ENCODE data around the gene PGS1.

Gene PGS1

DNA sequence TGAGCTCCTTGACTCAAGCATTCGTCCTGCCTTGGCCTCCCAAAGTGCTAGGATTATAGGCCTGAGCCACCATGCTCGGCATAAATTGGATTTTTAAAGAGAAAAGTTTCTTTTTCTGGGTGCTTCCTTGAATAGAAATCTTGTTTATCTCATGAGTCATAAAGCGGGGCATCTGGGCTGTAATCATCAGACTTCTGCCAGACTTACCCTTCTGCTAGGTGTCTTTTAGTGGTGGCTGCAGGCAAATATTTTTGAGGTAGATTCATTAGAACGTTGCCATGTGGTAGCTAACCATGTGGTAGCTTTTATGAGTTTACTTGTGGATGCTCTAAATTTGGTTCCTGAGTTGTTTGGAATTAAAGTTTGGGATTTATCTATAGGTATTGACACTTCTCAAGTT is 13.4 kb downstream of the PGS1 start:
- no peak for DNase-seq

DNA sequence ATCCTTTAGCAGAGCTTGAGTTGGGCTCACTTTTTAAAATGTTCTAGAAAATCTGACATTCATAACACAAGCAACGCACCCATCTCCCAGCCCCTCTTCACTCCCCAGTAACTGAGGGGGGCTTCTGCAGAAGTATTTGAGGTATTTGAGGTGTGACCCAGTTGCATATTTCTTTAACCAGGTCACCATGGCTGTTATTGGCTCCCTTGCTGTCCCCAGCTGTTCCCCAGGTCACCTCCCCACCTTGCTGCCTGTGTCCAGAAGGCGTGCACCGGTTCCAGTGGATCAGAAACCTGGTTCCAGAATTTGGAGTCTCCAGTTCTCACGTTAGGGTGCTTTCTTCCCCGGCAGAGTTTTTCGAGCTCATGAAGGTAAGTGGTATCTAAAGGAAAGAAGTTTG is 13.8 kb downstream of the PGS1 start:
- no peak for DNase-seq

DNA sequence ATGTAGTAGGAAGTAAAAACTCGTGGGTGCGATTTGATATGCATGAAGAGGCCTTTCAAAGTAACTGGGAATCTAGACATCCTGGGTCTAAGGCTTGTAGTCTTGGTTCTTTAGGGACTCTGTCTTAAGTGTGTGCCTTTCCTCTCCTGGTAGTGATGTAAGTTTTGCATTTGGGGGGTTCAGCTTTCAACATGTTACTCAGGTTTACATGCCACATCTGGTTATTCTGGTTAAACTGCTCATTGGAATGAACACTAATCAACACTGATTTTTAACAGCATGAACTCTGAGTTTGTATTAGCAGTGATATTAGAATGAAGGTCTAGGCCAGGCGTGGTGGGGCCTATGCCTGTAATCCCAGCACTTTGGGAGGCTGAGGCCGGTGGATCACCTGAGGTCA is 15.1 kb downstream of the PGS1 start:
- no peak for DNase-seq

DNA sequence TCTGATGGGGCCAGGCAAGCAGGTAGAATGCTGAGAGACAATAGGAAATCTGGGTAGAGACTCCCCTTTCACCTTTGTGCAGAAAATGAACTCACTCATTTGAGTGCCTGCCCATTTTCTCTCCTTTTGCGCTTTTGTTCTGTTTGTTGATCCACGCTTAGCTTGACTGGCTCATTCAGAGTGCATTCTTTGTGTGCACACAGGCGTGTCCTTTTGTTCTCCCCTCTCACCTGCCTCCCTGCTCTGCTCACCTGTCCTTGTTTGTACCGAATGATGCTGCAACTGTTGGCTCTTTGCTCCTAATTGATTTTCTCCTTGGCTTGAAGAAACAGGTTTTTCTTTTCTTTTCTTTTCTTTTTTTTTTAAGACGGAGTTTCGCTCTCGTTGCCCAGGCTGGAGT is 15.8 kb downstream of the PGS1 start:
- peak; percentile 94 for DNase-seq

DNA sequence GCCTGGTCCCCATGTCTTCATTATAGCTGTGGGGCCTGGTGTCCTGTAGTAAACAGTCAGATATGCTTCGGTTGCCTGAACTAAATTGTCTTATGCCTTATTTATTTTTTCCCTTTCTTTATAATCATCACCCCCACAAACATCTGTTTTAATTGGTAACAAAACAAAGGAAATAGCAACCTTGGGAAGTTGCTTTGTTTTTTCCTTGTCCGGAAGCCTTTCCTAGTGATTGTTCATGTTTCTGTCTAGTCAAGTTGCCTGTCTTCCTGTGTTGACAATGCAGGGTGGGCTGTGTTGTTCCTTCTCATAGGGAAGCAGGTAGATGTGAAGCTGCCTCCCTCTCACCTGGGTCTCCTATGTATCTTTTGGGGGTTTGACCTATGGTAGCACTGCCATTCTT is 16.7 kb downstream of the PGS1 start:
- DNase-seq, result no peak

DNA sequence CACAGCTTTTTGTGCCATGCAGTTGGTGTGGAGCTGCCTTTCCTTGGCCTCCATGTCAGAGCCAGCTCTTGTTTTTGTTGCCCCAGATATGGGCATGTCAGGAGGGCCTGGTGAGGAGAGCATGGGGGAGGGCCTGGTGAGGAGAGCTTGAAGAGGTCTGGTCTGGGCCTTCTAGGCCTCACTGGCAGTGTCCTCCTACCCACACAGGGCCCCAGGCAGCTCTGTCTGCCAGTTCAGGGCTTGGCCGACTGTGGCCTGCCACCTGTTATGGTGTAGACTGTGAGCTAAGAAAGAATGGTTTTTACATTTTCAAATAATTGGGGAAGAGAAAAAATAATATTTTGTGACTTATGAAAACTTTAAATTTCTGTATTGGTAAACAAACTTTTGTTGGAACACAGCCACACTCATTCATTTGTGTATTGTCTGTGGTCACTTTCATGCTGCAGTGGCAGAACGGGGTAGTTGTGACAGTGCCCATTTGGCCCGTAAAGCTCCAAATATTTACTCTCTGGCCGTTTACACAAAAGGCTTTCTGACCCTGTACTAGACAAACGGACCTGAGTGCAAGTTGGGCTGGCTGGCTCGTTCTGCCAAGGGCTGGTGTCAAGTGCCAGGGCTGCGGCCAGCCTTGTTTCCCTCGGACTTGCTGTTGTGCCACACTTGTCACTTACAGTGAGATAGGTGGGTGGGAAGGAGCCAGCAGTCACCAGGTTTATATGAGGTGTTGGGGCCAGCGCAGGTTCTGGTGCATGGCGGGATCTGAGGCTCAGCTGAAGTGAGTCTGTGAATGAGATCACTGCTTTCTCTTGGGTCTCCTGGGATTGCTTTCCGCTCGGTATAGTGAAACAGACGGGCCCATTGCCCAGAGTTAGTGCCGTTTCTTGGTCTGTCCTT is 18.2 kb downstream of the PGS1 start:
- no peak for DNase-seq

DNA sequence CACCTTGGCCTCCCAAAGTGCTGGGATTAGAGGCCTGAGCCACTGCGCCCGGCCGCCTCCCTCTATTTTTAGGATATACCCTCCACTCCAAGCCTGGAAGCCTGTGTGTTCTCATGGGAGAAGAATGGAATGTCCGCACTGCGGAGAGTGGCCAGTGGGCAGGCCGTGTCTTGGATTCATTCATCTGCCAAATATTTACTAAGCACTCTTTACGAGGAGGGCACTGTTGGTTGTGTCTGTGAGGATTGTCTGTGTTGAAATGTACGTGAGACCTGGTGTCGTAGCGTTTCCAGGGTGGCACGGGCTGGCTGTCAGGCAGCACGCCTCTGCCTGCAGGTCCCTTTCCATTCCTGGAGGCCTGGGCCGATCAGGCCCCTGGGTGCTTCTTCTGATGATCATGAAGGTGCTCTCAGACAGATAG is 19.2 kb downstream of the PGS1 start:
- DNase-seq, result no peak

DNA sequence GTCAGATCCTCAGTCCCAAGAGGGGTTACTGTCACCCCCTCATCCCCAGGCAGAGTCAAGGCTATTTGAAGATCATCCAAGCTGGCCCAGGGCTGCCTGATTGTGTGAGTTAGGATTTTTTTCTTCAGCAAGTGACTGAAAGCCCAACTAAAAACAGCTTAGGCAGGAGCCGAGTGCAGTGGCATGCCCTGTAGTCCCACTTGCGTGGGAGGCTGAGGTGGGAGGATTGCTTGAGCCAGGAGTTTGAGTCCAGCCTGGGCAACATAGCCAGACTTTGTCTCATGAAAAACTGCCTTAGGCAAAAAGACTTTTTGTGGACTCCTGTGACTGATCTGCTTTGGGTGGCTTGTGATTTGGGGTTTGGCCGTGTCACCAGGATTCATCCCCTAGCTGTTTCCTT is 19.9 kb downstream of the PGS1 start:
- no peak for DNase-seq

DNA sequence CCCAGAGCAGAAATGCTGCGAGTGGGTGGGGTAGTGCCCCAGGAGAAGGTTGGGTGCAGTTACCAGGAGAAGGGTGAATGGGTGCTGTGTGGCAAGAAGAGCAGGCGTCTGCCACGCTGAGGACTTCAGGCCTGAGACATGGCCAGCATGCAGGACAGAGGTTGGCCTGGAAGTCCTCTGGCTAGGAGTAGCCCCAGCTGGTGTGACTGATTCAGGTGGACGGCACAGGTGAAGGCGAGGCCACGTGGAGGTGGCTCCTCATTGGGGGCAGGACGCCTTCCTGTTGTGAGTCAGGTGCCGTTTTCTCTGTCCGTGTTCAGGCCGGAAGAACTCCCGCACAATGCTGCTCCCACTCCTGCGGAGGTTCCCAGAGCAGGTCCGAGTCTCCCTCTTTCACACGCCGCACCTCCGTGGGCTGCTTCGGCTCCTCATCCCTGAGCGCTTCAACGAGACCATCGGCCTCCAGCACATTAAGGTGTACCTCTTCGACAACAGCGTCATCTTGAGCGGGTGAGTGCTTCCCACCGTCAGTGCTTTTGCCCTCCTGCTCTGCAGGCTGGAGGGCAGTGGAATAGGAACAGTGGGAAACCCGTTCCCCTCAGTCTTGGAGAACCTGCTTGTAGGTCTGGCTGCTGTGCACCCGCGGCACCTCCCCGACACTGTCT is 20.7 kb downstream of the PGS1 start:
- no peak for DNase-seq

DNA sequence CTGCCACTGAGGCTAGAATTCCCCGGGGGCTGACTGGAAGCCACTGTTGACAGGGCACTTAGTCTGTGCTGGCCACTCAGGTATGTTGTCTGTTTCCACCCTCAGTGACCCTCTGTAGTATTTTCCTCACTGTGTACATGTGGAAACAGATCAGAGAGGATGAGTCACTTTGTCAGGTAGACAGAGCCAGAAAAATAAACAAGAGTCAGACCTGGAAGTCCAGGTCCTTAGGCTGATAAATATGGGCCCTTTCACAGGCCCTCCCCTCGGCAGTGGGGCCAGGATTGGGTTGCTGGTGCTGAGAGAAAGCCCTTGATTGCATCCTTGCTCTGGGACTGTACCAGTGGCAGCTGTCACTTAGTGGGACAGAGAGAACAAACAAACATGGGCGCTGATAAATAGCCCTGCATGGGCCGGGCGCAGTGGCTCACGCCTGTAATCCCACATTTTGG is 21.3 kb downstream of the PGS1 start:
- no peak for DNase-seq

DNA sequence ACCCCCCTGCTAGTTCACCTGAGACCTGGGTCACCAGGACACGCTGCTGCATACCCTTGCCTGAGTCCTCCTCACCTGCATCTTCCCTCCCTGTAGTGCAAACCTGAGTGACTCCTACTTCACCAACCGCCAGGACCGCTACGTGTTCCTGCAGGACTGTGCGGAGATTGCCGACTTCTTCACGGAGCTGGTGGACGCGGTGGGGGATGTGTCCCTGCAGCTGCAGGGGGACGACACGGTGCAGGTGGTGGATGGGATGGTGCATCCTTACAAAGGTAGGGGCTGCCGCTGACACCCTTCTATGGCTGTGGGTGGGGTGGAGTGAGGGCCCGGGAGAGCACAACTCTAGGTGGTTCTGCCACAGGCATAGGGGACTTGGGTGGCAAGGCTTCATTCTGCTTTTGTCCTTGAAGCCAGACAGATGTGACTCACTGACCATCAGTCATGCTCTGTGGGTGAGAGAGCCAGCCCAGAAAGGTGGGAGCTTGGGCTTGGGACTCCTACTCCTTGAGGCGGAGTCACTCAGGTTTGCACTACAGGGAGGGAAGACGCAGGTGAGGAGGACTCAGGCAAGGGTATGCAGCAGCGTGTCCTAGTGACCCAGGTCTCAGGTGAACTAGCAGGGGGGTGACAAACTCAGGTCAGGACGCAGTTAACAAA is 22.3 kb downstream of the PGS1 start:
- peak; percentile 36 for DNase-seq

DNA sequence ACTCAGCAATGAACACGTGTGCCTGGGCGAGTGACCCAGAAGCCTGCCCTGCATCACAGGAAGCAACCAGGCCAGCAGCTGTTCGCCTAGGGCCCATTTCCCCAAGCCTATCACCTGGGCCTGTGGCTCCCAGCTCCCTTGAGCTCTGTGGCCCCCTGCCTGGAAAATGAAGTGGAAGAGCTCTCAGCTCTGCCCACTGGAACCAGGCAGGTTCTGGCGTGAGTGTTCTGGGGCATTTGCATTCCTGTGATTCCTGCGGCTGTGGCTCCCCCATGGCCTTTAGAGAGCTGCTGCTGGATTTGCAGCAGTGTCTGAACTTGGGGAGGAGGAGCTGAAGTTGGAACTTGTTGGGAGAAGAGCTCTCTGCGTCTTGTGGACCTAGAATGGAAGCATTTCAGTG is 22.8 kb downstream of the PGS1 start:
- peak; percentile 36 for DNase-seq

DNA sequence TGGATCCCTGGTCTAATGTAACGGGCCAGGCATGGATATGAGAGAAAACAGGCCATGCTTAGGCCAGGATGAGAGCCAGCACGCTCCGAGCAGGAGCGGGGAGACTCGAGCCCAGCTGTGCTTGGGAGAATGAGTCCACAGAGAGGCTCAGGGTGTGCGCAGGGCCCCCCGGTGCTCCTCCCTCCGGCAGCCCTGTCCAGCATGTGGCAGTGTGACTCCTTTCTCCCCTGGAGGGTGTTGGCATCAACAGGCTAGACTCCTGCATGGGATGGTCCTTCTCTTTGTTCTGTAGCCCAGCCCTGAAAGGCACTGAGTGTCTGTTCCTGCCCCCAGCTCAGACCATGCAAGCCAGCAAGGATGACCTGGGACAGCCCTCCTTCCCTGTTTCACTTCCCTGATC is 23.4 kb downstream of the PGS1 start:
- no peak for DNase-seq

DNA sequence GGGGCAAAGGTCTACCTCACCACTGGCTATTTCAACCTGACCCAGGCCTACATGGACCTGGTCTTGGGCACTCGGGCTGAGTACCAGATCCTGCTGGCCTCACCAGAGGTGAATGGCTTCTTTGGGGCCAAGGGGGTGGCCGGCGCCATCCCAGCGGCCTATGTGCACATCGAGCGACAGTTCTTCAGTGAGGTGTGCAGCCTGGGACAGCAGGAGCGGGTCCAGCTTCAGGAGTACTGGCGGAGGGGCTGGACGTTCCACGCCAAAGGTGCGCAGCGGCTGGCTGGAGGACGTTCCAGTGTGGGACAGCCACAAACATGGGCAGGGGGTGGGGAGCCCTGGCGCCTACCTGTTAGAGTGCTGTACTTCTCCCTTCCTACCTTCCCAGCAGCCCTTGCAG is 25.4 kb downstream of the PGS1 start:
- no peak for DNase-seq

DNA sequence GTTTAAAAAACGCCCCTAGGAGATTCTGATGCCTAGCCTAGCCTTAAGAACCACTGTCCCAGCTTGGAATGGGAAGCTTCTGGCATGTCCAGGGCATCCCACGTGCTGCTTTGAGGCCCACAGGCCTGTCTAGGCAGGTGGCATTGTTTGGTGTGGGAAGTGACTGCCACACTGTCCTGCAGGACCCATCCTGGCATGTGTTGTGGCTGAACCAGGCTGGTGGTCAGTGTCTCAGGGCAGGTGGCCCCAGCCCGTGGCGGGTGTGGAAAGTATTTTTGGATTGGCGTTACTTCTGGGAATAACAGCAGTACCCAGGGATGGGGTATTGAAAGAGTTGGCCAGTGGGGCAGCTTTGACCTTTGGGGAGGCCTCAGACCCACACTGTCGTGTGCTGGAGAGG is 27.9 kb downstream of the PGS1 start:
- DNase-seq, result no peak

DNA sequence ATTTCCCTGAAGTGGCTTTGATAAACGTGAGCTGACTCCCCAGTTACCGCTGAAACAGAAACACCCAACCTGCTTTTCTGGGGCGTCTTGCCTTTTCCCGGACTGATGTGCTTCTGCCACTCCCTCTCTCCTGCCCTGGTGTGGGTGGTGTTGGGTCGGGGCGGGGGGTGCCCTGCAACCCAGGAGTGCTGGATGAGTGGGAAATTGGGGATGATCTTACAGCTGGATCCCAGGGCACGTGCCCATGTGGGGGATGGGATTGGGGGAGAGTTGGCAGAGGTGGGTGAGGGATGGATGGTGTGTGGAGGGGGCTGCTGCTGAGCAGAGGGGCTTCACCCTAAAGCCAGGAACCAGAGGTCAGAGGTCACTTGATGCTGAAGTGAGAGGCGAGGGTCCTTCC is 28.5 kb downstream of the PGS1 start:
- no peak for DNase-seq

DNA sequence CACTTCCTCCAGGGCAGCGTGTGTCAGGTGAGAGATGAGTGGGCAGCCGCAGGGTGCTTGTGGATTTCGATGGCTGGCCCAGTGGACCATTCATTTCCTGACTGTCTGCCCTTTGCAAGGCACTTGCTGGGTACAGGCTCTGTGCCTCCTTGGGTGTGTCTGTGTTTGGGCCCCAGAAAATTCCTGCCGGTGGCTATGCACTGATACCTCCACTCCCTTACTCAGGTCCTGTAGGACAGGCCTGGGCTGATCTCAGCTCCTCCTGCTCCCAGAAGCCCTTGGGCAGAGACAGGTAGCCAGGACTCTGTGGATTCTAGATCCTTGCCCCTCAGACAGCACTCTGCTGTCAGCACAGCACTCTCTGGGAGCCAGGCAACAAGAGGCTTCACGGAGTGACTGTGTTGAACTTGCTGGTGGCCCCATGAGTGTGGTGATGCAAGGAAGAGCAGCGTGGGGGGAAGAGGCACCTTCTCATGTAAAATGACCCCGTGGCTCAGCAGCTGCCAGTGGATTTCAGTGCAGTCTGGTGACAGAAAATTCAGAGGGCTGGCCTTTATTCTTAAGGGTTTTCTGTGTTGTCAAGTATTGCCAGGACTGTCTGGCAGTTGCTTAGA is 29.0 kb downstream of the PGS1 start:
- DNase-seq, result peak; percentile 9

DNA sequence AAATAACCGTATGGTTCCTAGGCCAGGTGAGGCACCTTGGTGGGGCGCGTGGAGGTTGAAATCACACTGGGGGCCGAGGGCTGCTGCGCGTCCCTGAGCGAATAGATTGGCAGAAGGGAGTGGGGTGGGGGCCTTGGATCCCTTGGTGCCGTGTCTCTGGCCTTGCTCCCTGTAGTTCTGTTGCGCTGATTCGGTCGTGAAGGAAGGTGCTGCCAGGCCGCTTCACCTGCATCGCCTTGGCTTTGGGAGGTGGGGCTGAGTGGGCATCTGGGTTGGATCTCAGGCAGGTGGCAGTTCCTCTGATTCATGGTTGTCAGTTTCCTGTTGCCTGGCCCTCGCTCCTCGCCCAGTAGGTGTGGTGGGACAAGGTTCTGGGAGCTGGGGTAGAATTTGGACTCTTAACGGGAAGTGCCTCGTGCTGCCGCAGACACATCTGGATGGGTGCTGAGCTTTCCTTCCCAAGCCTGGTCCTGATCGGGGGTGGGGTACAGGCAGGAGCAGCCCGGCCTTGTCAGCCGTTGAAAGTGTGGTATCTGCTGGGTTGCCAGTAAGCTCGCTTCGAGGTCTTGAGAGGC is 30.1 kb downstream of the PGS1 start:
- DNase-seq, result peak; percentile 29

DNA sequence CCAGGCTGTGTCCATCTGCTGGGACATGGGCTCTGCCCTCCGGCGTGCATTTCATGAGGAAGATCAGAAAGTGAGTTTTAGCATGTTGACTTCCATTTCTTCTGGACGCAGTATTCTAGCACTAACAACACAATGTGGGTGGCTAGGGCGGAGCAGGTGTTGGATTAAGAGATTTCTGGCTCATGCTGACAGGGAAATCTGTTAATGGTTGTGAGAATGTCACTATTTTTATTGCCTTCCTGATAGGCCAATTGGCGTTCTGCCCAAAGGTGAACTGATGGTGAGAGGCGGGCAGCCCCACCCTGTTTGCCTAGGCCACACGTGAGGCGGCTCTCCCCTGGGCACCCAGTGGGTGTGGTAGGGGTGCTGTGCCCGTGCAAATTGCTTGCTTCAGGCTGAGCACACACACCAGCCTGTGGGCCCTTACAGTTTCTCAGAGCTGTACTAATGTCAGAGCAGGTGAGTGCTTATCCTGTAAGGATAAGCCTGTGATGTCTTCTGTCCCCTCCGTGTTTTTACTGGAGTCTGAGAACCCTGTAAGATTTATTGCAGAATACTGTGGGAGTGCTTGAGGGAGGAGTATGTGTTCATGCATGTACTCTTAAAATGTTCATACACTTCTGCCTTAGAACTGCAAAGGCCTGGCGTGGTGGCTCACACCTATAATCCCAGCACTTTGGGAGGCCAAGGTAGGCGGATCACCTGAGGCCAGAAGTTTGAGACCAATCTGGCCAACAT is 30.9 kb downstream of the PGS1 start:
- DNase-seq, result peak; percentile 59

DNA sequence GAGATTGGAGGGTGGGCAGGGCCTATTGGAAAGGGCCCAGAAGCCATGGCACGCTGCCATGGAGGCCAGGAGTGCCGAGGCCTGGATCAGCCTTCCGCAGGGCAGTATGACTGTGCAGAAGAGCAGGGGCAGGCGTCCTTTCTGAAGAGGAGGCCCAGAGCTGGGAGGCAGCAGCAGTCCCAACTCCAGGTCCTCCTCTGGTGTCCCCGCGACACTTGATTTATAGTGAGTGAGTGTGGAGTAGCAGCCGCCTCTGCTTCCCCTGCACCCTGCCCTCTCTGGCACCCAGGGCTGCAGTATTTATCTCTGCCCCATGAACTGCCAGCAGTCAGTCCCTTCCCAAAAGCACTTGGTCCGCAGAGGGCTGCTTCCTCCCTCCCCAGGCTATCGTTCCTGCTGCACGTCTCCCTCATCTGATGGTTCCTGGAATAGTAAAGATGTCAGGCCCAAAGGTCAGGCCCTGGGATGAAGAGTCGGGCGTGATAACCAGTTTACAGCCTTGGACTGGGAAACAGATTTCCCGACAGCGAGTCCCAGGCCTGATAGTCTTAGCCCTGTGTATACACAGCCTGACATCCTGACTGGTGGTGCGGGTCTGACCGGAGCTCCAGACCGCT is 32.9 kb downstream of the PGS1 start:
- DNase-seq, result no peak

DNA sequence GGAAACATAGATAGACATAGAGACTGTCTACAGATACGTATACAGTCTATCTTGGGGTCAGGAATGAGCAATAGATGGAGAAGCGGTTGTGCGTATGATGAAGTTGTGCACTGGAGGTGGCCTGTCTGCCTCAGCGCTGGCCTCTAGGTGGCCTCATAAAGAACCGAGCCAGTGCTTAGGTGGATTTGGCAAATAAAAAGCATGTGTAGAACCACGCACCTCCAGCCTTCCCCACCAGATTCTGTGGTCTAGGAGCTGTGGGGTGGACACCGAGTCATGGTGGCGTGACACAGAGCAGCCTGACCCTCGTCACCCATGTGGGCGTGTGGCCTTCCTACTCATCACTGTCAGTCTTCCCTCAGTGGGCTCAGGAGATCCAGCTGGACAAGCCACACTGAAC is 34.0 kb downstream of the PGS1 start:
- no peak for DNase-seq
